Dedifferentiated amniotic fluid mesenchymal stem cell (primary cell): ENCODE data around the gene CA5A.
"Not testable (repeated sequence)": the region's sequence is repeated elsewhere in the genome, so short reads cannot be mapped to it uniquely, and the experiment has no call there.

ENCODE experiments used
- DNase-seq: peaks from one replicate; pipeline ENCODE4 v3.0.0-alpha.2; 2016; ENCODE audit errors: extremely low spot score

Gene CA5A

GRCh38 chr16:87948119-87948545 lies 11.8 kb upstream of the CA5A start:
- DNase-seq = no peak

DNA sequence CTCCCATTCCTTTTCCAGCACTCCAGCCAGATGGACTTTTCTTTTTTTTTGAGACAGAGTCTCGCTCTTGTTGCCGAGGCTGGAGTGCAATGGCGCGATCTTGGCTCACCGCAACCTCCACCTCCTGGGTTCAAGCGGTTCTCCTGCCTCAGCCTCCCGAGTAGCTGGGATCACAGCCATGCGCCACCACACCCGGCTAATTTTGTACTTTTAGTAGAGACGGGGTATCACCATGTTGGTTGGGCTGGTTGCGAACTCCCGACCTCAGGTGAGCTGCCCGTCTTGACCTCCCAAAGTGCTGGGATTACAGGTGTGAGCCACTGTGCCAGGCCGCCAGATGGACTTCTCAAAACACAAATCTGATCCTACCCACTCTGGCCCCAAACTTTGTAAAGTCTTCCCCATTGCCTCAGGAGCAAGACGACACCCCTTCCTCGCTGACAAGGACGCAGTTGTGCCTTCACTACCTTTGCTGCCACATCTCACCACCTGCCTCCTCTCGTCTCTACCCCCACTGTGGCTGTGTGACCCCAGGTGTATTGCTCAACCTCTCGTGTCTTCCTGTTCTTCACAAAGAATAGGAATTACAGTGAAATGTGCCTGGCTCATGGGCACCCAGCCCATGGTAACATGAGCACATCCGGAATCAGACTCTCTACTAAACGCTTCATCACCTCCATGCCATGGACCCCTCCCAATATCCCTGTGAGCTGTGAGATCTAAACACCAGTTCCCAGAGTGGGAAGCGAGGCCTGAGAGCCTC lies 11.2 kb upstream of the CA5A start:
- DNase-seq = no peak

- no peak for DNase-seq
Measured at GRCh38 chr16:87946596-87947347, 10.4 kb upstream of the CA5A start.

- DNase-seq = no peak
Measured at GRCh38 chr16:87945351-87946042, 9.2 kb upstream of the CA5A start.

GRCh38 chr16:87942680-87943079 lies 6.4 kb upstream of the CA5A start:
- DNase-seq = no peak

DNA sequence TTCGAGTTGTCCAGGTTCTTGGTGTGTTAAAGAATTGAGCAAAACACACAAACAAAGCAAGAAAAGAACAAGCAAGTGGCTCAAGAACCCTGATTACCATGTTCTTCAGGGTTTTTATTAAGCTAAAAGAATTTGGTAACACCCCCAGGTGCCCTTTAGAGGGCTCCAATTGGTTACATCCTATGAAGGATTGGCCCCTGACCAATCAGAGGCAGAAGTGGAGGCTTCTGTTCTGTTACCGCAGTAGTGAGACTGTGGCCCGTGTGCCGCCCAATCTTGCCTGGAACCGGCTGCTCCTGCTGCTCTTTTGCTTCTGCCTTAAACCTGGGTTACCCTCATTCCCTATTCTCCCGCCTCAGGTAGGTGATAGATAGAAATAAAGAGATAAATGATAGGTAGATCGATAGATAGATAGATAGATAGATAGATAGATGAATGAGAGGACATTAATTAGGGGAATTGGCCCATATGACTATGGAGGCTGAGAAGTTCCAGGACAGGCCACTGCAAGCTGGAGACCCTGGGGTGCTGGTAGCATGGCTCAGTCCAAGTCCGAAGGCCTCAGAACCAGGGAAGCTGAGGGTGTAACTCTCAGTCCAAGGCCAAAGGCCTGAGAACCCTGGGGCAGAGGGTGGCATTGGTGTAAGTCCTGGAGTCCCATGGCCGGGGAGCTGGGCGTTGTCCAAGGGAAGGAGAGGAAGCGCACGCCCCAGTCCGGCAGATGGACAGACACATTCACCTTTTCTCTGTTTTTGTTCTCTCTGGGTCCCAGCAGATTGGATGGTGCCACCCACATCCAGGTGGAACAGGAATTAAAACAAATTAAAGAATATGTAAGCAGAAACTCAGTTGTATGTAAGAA lies 3.5 kb upstream of the CA5A start:
- DNase-seq = no peak

GRCh38 chr16:87938412-87938949 lies 2.2 kb upstream of the CA5A start:
- DNase-seq = no peak

DNA sequence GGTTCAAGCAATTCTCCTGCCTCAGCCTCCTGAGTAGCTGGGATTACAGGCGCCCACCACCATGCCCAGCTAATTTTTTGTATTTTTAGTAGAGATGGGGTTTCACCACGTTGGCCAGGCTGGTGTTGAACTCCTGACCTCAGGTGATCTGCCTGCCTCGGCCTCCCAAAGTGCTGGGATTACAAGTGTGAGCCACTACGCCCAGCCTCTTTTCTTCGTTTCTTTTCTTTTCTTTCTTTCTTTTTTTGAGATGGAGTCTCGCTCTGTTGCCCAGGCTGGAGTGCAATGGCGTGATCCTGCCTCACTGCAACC lies 858 bp upstream of the CA5A start:
- not testable (repeated sequence) for DNase-seq

GRCh38 chr16:87936016-87936374 lies 334 bp downstream of the CA5A start:
- not testable (repeated sequence) for DNase-seq

GRCh38 chr16:87934752-87935425 lies 1.4 kb downstream of the CA5A start:
- DNase-seq = not testable (repeated sequence)

DNA sequence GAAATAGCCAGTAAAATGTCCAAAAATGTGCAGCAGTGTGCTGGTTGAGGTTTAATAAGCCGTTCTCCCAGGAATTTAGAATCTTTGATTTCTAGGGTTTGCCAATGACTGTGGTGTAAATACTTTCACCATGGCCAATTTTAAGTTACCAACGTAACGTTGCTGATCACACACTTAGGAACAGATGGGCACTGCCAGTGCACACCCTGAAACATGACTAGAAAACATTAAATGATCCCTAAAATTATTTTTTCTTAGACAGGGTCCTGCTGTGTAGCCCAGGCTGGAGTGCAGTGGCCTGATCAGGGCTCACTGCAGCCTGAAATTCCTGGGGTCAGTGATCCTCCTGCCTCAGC lies 3.2 kb downstream of the CA5A start:
- no peak for DNase-seq

DNA sequence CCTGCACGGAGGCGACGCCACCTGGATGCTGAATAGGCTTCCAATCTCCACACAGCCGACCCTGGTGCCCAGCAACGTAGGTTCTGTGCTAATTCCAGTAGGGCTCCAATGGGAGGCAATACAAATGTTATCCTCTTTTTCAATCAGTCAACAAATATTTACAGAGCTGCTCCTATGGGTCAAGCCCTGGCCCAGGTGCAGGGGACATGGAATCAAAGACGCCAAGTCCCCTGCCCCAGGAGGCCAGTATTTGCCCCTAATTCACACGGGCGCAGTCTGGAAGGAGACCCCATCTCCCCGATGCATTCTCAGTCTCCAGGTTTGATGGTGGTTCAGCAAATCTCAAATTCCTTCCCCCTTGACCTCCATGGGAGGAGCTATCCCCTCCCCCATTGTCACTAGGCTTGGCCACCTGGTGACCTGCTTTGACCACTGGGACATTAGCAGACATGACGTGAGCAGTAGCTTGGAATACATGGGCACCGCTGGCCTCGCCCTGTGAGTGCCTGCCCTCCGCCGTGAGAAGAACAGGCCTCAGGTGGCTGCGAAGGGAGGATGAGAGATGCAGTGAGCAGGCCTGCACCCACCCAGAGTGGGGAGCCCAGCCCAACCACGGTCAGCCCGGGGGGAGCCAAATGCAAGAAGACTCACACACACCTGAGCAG lies 3.7 kb downstream of the CA5A start:
- not testable (repeated sequence) for DNase-seq

DNA sequence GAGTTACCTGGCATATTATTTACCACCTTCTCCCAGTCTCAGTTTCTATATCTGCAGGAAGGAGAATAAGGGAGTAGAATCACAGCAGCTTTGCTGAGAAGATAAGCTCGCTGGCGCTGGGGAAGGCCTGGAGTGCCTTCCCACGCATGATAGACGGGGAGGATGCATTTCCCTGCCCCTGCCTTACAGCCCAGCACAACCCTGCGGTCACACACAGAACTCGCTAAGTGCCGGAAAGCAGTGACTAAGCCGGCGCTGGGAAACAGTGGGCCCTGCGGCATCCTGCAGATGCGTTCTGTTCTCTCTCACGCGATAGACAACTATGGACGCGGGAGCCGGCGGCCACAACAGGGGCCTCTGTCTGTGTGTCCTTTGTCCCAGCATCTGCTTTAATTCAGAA lies 4.8 kb downstream of the CA5A start:
- DNase-seq = no peak

DNA sequence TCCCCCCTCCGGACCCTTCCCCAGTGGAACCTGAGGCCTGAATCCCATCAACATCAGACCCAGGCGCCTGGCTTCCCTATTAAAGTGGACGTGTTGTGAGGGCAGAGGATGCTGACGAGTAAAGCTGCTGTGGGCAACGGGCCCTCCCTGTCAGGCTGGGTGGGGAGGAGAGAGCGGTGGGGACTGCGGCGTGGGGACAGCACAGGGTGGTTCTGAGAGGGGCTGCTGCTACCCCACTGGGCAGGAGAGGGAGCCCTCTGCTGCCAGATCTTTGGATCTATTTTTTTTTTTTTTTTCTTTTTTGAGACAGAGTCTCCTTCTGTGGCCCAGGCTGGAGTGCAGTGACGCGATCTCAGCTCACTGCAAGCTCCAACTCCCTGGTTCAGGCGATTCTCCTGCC lies 5.9 kb downstream of the CA5A start:
- no peak for DNase-seq

- no peak for DNase-seq
Measured at GRCh38 chr16:87929986-87930385, 6.3 kb downstream of the CA5A start.

- no peak for DNase-seq
Measured at GRCh38 chr16:87927195-87927562, 9.2 kb downstream of the CA5A start.

DNA sequence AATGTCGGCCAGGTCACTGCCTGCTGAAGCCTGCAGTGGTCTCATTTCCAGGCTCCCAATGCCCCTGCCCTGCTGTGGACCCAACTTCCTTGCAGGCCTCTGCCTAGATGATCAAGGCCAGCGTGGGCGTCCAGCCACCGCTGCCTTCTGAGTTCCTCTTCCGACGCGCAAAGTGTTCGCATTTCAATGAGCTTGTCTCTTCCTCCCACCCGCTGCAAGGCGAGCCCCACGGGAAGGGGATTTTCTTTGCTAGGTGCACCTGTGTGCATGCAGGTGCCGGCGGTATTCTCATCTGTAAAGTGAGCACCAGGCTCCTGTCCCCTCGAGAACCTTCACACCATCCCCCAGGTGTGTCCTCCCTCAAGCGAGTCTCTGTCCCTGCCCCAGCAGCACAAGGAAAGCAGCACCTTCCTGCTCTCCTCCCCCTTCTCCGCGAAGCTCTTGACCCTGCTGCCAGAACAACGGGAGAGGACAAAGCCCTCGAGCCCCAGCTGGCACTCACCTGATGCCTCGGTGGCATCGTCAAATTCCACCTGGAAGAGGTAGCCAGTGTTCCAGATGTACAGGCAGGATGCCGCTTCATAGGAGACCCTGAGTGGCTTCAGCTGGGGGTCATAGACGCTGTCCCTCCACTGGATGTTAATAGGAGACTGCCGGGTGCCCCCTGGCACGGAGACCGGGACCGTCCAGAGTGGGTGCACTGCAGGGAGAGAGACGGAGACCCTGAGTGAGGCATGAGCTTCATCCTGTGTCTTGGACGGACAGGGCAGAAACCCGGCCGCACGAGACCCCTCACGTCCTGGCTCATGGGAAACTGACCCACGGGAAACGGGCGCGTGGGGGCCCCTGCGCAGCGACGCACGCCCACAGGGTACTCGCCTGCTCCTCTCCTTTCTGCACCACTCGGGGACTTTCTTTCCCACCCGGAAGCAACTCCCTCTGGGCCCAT lies 9.8 kb downstream of the CA5A start:
- no peak for DNase-seq

DNA sequence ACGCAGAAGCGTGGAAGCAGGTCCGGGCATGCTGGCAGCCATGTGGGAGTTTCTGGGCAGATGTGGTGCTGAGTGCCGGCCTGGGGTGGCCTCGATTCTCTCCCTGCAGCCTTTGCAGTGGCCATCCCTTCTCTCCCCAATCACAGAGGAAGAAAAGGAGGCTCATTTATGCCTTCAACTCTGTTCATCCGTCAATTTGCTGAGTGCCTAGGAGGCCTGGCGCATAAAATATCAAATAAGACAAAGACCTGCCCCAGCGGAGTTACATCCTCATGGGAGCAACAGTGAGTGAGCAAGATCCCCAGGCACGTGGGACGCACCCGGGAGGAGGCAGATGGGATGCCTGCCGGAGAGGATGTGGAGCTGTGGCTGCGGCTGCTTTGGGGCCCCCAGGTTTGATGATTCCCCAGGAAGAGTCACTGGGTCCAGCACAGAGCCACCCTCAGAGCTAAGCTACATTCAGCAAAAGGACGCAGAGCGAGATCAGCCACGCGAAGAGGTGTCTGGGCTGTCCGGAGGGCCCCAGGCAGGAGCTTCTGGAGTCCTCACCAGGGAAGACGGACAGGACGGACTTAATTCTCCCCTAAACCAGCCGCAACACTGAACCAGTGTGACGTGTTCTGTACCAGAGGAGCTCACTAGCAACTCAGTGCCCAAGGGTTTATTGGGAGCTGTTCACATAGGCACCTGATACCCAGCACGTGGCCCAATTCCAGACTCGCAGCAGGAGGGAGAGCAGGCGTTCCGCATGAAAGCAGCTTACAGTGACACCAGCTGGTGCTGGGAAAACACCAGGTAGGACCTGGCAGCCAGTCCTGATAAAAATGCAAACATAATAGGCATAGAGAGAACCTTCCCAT lies 11.3 kb downstream of the CA5A start:
- DNase-seq = no peak
